DND-41 (cell line): ENCODE data around the gene MAP3K2.
A peak's percentile ranks its signal among the peaks of the same experiment; 100 is the strongest.

ENCODE experiments used
- CTCF ChIP-seq: IDR thresholded peaks from 2 replicates; pipeline ENCODE4 v1.5.1; 2012; ENCODE audit warnings: borderline replicate concordance, low read length, moderate library complexity, mild to moderate bottlenecking; ENCODE audit not compliant: poor library complexity, severe bottlenecking; ENCODE audit errors: extremely low read depth
- EZH2 ChIP-seq: IDR thresholded peaks from 3 replicates; pipeline ENCODE4 v1.6.1; 2012; ENCODE audit warnings: borderline replicate concordance, low read depth, mild to moderate bottlenecking, moderate library complexity, low read length, inconsistent platforms; ENCODE audit not compliant: severe bottlenecking

- TF ChIP-seq CTCF: peak; percentile 74
- no peak for TF ChIP-seq EZH2
These were observed 28.1 kb upstream of the MAP3K2 start for GRCh38 chr2:127415593-127416505.
